ENCODE data around the gene PDXK. TPM values are rescaled to one million over a fixed set of nuclear protein-coding genes. Genes with fewer than 3 reads are reported as not detected.
A peak's percentile ranks its signal among the peaks of the same experiment; 100 is the strongest.

The PDXK gene
- total RNA-seq, 6 experiments from 2014 or later, result 52.9 to 87.5 (median 58.9) TPM

DNA sequence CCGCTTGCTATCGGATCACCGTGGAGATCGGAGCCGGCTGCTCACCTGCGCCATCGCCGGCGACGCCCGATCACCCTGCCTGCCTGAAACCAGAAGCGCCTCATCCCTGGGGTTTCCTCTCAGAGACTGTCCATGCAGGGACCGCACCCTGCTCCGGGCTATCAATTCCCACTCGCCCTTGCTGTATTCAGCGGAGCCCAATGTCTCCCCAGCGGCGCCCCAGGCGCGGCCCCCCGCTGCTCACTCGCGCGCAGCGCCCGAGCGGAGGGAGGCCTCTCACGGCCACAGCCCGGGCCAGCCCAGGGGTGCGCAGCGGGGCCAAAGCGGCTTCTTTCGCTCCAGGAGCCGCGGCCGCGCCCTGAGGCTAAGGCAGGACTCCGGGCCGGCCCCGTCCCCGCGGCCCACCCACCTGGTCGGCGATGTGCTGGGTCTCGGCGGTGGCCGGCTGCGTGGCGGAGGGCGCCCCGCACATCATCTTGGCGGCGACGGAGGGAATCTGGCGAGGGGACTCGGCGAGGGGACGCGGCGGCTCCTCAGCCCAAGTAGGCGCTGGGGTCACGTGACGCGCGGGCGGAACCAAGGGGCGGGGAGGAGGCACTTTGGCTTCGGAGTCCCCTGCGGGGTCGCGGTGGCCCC lies 57.0 kb downstream of the PDXK start, which contains the start of gene CSTB:
Gene CSTB, minus strand, starts transcription at position 514 of the 636 bp plus-strand sequence. Its CDS starts 39 bp downstream, at position 475.
- peak within 1 kb of the TSS; percentile 93 to 98 (median 97) for H3K4me3 ChIP-seq
- peaks cover 0 to 12% (median 5%) of the 10 kb centered on the region in 4 donors for H3K4me1 ChIP-seq
- peak within 1 kb of the TSS; percentile 80 to 90 (median 87) for H3K27ac ChIP-seq
- TF ChIP-seq, protein P1, sequence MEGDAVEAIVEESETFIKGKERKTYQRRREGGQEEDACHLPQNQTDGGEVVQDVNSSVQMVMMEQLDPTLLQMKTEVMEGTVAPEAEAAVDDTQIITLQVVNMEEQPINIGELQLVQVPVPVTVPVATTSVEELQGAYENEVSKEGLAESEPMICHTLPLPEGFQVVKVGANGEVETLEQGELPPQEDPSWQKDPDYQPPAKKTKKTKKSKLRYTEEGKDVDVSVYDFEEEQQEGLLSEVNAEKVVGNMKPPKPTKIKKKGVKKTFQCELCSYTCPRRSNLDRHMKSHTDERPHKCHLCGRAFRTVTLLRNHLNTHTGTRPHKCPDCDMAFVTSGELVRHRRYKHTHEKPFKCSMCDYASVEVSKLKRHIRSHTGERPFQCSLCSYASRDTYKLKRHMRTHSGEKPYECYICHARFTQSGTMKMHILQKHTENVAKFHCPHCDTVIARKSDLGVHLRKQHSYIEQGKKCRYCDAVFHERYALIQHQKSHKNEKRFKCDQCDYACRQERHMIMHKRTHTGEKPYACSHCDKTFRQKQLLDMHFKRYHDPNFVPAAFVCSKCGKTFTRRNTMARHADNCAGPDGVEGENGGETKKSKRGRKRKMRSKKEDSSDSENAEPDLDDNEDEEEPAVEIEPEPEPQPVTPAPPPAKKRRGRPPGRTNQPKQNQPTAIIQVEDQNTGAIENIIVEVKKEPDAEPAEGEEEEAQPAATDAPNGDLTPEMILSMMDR (IDR thresholded peaks at IDR 0.05), result no peak
- TF ChIP-seq POLR2A (IDR thresholded peaks at IDR 0.05), result peak; percentile 74
- WGBS (ENCODE audit: insufficient coverage, low coverage, low lambda C conversion rate, missing lambda C conversion rate), result 0% methylated on average over 12 of the region's 71 CpGs
- no peaks in the 10 kb centered on the region for H3K27me3 ChIP-seq
- ATAC-seq (peak; percentile 67 to 85 (median 79)), DNase-seq (peak; percentile 88 to 92 (median 92))
- intact Hi-C loops (cut with DNase I), result loop anchor here in 1 of 2 donors (10.0 kb wide), 1 partner anchor 71 kb away; no protein-coding TSS in a partner anchor
- no peaks in the 10 kb centered on the region for H3K9me3 ChIP-seq
- peaks cover 5 to 14% (median 13%) of the 10 kb centered on the region in 4 donors for H3K36me3 ChIP-seq

DNA sequence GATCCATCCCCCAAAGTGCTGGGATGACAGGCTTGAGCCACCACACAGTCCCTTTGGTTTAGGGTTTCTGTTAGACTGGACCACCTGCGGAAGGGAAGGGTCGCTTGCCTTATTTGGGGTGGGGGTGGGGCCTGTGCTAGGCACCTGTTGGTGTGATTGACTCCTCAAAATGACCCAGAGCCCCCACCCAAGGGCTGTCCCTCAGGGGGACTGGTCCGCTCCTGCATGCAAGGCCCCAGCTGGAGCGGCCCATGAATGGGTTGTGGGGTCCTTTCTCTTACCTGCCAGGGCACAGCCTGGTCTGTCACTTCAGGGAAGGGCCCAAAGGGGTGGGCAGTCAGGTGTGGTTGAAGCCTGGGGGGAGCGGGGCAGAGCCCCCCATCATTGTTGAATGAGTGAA lies 59.0 kb downstream of the PDXK start:
- intact Hi-C loops (cut with DNase I), result loop anchor here in 1 of 2 donors (10.0 kb wide), 1 partner anchor 73 kb away; no protein-coding TSS in a partner anchor
- no peak for ATAC-seq

GRCh38 chr21:43778469-43779335 lies 59.8 kb downstream of the PDXK start:
- no peak for TF ChIP-seq POLR2A (IDR thresholded peaks at IDR 0.05)
- TF ChIP-seq, protein P1 (IDR thresholded peaks at IDR 0.05), result no peak
- ATAC-seq (peak in 1 of 4 donors; percentile 1), DNase-seq (no peak)
- Histone ChIP-seq H3K9me3 (no peaks in the 10 kb centered on the region), H3K4me3 (no peak overlapping the region), H3K27ac (no peak overlapping the region), H3K27me3 (no peaks in the 10 kb centered on the region), H3K4me1 (peaks cover 0 to 26% (median 12%) of the 10 kb centered on the region in 4 donors), H3K36me3 (peaks cover 5 to 11% (median 8%) of the 10 kb centered on the region in 4 donors)
- intact Hi-C loops (cut with DNase I), result loop anchor here in 1 of 2 donors (10.0 kb wide), 1 partner anchor 74 kb away; no protein-coding TSS in a partner anchor
- WGBS (ENCODE audit: insufficient coverage, low coverage, low lambda C conversion rate, missing lambda C conversion rate), result 46% methylated on average over 4 of the region's 20 CpGs

More for the DNA sequence above, 59.0 kb downstream of the PDXK start:
- Histone ChIP-seq H3K4me1 (peaks cover 0 to 21% (median 9%) of the 10 kb centered on the region in 4 donors), H3K4me3 (no peak overlapping the region), H3K9me3 (no peaks in the 10 kb centered on the region), H3K27ac (no peak overlapping the region), H3K36me3 (peaks cover 5 to 14% (median 11%) of the 10 kb centered on the region in 4 donors), H3K27me3 (no peaks in the 10 kb centered on the region)
- TF ChIP-seq, protein P1 (IDR thresholded peaks at IDR 0.05), result no peak
- TF ChIP-seq POLR2A (IDR thresholded peaks at IDR 0.05), result no peak
- WGBS (ENCODE audit: insufficient coverage, low coverage, low lambda C conversion rate, missing lambda C conversion rate), result 90% methylated on average over 2 of the region's 5 CpGs
- no peak for DNase-seq

DNA sequence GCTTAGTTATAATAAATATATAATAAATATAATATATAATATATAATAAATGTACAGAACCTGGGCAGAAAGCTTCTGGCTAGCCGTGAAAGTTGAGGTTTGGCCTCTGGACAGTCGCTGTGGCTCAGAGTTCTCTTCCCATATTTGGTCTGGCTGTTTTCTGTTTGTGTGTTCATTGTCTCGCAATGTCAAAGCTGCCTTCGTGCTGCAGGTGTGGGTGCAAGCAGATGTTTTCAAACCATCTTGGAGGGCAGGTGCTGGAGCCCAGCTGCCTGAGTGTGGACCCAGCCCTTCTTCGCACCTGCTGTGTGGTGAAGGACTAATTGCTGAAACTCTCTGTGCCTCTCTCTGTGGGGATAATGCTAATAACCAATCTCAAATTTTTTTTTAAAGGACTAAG lies 60.7 kb downstream of the PDXK start:
- no peak overlapping the region for H3K27ac ChIP-seq
- no peaks in the 10 kb centered on the region for H3K9me3 ChIP-seq
- H3K27me3 ChIP-seq, result no peaks in the 10 kb centered on the region
- H3K4me3 ChIP-seq, result no peak overlapping the region
- no peak for TF ChIP-seq POLR2A (IDR thresholded peaks at IDR 0.05)
- TF ChIP-seq, protein P1 (IDR thresholded peaks at IDR 0.05), result no peak
- no peak for ATAC-seq
- H3K36me3 ChIP-seq, result peaks cover 0 to 2% (median 0%) of the 10 kb centered on the region in 4 donors
- WGBS (ENCODE audit: insufficient coverage, low coverage, low lambda C conversion rate, missing lambda C conversion rate), result 53% methylated on average over 5 of the region's 5 CpGs
- intact Hi-C loops (cut with DNase I), result loop anchor here in 1 of 2 donors (10.0 kb wide), 1 partner anchor 75 kb away; no protein-coding TSS in a partner anchor
- peaks cover 0 to 29% (median 12%) of the 10 kb centered on the region in 4 donors for H3K4me1 ChIP-seq
- no peak for DNase-seq
